ENCODE data around the gene SLC43A2.
A peak's percentile ranks its signal among the peaks of the same experiment; 100 is the strongest.

Gene SLC43A2

DNA sequence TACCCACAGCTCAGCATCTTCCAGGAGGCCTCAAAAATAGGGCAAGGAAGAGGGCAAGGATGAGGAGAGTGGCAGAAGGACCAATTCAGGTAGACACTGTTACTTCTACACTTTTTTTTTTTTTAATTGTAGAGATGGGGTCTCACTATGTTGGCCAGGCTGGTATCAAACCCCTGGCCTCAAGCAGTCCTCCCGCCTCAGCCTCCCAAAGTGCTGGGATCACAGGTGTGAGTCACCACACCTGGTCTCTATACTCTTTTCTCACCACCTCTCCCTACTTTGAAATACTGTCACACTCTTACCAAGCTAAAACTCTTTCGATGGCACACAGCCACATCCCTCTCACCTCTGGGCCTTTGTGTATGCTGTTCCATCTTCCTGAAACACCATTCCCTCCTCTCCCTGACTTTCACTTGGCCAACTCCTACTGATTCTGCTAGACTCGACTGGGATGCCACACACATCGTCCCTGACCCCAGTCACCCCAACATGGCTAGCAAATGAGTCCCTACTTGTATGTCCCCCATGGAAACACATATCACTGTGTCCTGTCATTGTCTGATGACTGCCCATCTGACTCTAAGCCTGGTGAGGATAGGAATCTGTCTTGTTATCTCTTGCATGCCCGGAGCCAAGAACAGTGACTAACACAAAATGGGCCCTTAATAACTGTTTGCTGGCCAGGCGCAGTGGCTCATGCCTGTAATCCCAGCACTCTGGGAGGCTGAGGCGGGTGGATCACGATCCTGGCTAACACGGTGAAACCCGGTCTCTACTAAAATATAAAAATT is 7.2 kb upstream of the SLC43A2 start:
- H3K4me3 ChIP-seq (ENCODE audit: low read length in 2 of 2): no peak overlapping the region
- H2AK5ac ChIP-seq (ENCODE audit: low read depth, low read length): peak overlapping the region; percentile 90
- no peak overlapping the region for H3K18ac ChIP-seq (ENCODE audit: low read length)
- H2AFZ ChIP-seq (ENCODE audit: low read length): no peak overlapping the region
- no peak overlapping the region for H4K91ac ChIP-seq (ENCODE audit: low read depth, low read length, poor library complexity)
- no peak overlapping the region for H2BK12ac ChIP-seq (ENCODE audit: low read length)
- no CpG with 5 or more reads among the region's 10 CpGs for WGBS, 2 donors (ENCODE audit: extremely low coverage in 2 of 2, insufficient read length in 2 of 2, insufficient replicate concordance in 1 of 2)
- H4K8ac ChIP-seq (ENCODE audit: low read depth, low read length): no peak overlapping the region
- no peaks in the 10 kb centered on the region for H3K27me3 ChIP-seq (ENCODE audit: control insufficient read depth in 3 of 3, insufficient read depth in 3 of 3, low read depth in 1 of 3, low read length in 3 of 3)
- H2BK15ac ChIP-seq (ENCODE audit: low read length): peak overlapping the region; percentile 96
- no peaks in the 10 kb centered on the region for H3K36me3 ChIP-seq (replicated peaks in 1 of 2; ENCODE audit: control insufficient read depth in 2 of 2, insufficient read depth in 2 of 2, low read length in 2 of 2)
- no peak overlapping the region for H3K4ac ChIP-seq (ENCODE audit: low read length)
- no peaks in the 10 kb centered on the region for H3K79me1 ChIP-seq (ENCODE audit: low read depth, low read length)
- peak overlapping the region; percentile 71 for H3K14ac ChIP-seq (ENCODE audit: low read length)
- H3K23ac ChIP-seq (ENCODE audit: low read depth, low read length, poor library complexity): no peak overlapping the region
- DNase-seq (ENCODE audit: low spot score): no peak
- no peak overlapping the region for H3K27ac ChIP-seq (replicated peaks; ENCODE audit: low read length)
- no peak overlapping the region for H2BK5ac ChIP-seq (ENCODE audit: low read length)
- no peak overlapping the region for H3K9ac ChIP-seq (ENCODE audit: low read depth, low read length, poor library complexity)
- H2BK120ac ChIP-seq (ENCODE audit: low read depth, low read length): no peak overlapping the region
- H3K4me1 ChIP-seq (ENCODE audit: control insufficient read depth in 2 of 2, insufficient read depth in 1 of 2, low read depth in 1 of 2, low read length in 2 of 2): peaks cover 19 to 24% of the 10 kb centered on the region in 2 donors
- no peak overlapping the region for H3K4me2 ChIP-seq (ENCODE audit: insufficient read depth, low read length, poor library complexity, severe bottlenecking)
- no peaks in the 10 kb centered on the region for H3K9me3 ChIP-seq (replicated peaks in 1 of 2; ENCODE audit: control insufficient read depth in 2 of 2, insufficient read depth in 1 of 2, low read depth in 1 of 2, low read length in 2 of 2)

DNA sequence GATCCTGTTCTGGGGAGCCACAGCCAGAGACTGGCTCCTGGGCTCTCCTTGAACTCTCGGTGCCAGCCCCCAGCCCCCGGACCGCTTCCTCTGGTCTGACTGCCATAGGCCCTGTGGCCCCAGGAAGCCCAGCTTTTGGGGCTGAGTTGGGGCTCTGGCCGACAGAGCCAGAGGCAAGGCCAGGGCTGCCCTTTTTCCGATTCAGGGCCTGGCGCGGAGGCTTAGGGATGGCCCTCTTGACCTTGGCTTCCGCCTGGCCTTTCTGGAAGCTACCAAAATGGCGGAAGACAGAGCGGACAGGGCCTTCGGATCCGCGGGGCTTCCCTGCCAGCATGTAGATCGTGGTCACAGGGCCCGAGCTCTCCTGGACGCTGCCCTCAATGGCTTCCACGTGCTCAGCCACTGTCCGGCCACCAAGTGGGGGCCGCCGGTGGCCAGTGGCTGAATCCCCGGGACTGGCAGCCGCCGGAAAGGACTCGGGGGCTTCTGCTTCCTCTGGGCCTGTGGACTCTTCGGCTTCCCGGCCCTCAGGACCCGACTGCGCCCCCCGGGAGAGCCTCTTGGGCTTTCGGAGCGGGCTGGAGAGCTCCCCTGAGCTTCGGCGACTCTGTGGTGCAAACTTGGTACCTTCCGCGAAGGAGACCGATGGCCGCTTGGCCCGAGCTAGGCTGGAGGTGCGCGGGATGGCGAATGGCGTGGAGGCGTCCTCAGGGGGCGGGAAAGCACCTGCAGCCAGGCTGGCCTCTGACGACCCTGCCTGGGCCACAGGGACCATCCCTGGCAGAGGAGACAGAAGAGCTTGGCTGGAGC is 6.4 kb upstream of the SLC43A2 start:
- peak overlapping the region; percentile 53 for H2BK5ac ChIP-seq (ENCODE audit: low read length)
- H3K79me1 ChIP-seq (ENCODE audit: low read depth, low read length): no peaks in the 10 kb centered on the region
- H2AK5ac ChIP-seq (ENCODE audit: low read depth, low read length): peak overlapping the region; percentile 90
- H4K8ac ChIP-seq (ENCODE audit: low read depth, low read length): peak overlapping the region; percentile 65
- peaks cover 0 to 5% (median 0%) of the 10 kb centered on the region in 3 experiments for H3K27me3 ChIP-seq (ENCODE audit: control insufficient read depth in 3 of 3, insufficient read depth in 3 of 3, low read depth in 1 of 3, low read length in 3 of 3)
- peak overlapping the region; percentile 76 for H3K18ac ChIP-seq (ENCODE audit: low read length)
- no peak for DNase-seq (ENCODE audit: low spot score)
- H3K9me3 ChIP-seq (replicated peaks in 1 of 2; ENCODE audit: control insufficient read depth in 2 of 2, insufficient read depth in 1 of 2, low read depth in 1 of 2, low read length in 2 of 2): no peaks in the 10 kb centered on the region
- no peak overlapping the region for H2BK120ac ChIP-seq (ENCODE audit: low read depth, low read length)
- peak overlapping the region; percentile 94 for H2BK12ac ChIP-seq (ENCODE audit: low read length)
- H3K4ac ChIP-seq (ENCODE audit: low read length): peak overlapping the region; percentile 89
- H3K4me1 ChIP-seq (ENCODE audit: control insufficient read depth in 2 of 2, insufficient read depth in 1 of 2, low read depth in 1 of 2, low read length in 2 of 2): peaks cover 17 to 22% of the 10 kb centered on the region in 2 donors
- H3K4me2 ChIP-seq (ENCODE audit: insufficient read depth, low read length, poor library complexity, severe bottlenecking): peak overlapping the region; percentile 18
- no peak overlapping the region for H2AFZ ChIP-seq (ENCODE audit: low read length)
- no peak overlapping the region for H4K91ac ChIP-seq (ENCODE audit: low read depth, low read length, poor library complexity)
- H3K14ac ChIP-seq (ENCODE audit: low read length): peak overlapping the region; percentile 71
- no peaks in the 10 kb centered on the region for H3K36me3 ChIP-seq (replicated peaks in 1 of 2; ENCODE audit: control insufficient read depth in 2 of 2, insufficient read depth in 2 of 2, low read length in 2 of 2)
- no peak overlapping the region for H3K27ac ChIP-seq (replicated peaks; ENCODE audit: low read length)
- no peak overlapping the region for H3K9ac ChIP-seq (ENCODE audit: low read depth, low read length, poor library complexity)
- no peak overlapping the region for H3K4me3 ChIP-seq (ENCODE audit: low read length in 2 of 2)
- no peak overlapping the region for H3K23ac ChIP-seq (ENCODE audit: low read depth, low read length, poor library complexity)
- no CpG with 5 or more reads among the region's 45 CpGs for WGBS, 2 donors (ENCODE audit: extremely low coverage in 2 of 2, insufficient read length in 2 of 2, insufficient replicate concordance in 1 of 2)
- H2BK15ac ChIP-seq (ENCODE audit: low read length): peak overlapping the region; percentile 96

- Histone ChIP-seq H3K27ac (replicated peaks; ENCODE audit: low read length) (no peak overlapping the region), H2BK12ac (ENCODE audit: low read length) (no peak overlapping the region), H2BK120ac (ENCODE audit: low read depth, low read length) (no peak overlapping the region), H3K4me2 (ENCODE audit: insufficient read depth, low read length, poor library complexity, severe bottlenecking) (no peak overlapping the region), H3K4me3 (ENCODE audit: low read length in 2 of 2) (no peak overlapping the region), H3K36me3 (replicated peaks in 1 of 2; ENCODE audit: control insufficient read depth in 2 of 2, insufficient read depth in 2 of 2, low read length in 2 of 2) (peaks cover 0 to 17% of the 10 kb centered on the region in 2 donors), H3K18ac (ENCODE audit: low read length) (no peak overlapping the region), H4K8ac (ENCODE audit: low read depth, low read length) (no peak overlapping the region), H4K91ac (ENCODE audit: low read depth, low read length, poor library complexity) (no peak overlapping the region), H3K4ac (ENCODE audit: low read length) (no peak overlapping the region), H3K4me1 (ENCODE audit: control insufficient read depth in 2 of 2, insufficient read depth in 1 of 2, low read depth in 1 of 2, low read length in 2 of 2) (peaks cover 9 to 19% of the 10 kb centered on the region in 2 donors), H3K79me1 (ENCODE audit: low read depth, low read length) (no peaks in the 10 kb centered on the region), H3K9me3 (replicated peaks in 1 of 2; ENCODE audit: control insufficient read depth in 2 of 2, insufficient read depth in 1 of 2, low read depth in 1 of 2, low read length in 2 of 2) (no peaks in the 10 kb centered on the region), H2AFZ (ENCODE audit: low read length) (no peak overlapping the region), H3K14ac (ENCODE audit: low read length) (no peak overlapping the region), H3K27me3 (ENCODE audit: control insufficient read depth in 3 of 3, insufficient read depth in 3 of 3, low read depth in 1 of 3, low read length in 3 of 3) (peaks cover 0 to 11% (median 0%) of the 10 kb centered on the region in 3 experiments), H2BK5ac (ENCODE audit: low read length) (no peak overlapping the region), H3K9ac (ENCODE audit: low read depth, low read length, poor library complexity) (no peak overlapping the region), H2BK15ac (ENCODE audit: low read length) (peak overlapping the region; percentile 19), H2AK5ac (ENCODE audit: low read depth, low read length) (no peak overlapping the region), H3K23ac (ENCODE audit: low read depth, low read length, poor library complexity) (no peak overlapping the region)
- no CpG with 5 or more reads among the region's 4 CpGs for WGBS, 2 donors (ENCODE audit: extremely low coverage in 2 of 2, insufficient read length in 2 of 2, insufficient replicate concordance in 1 of 2)
- DNase-seq (ENCODE audit: low spot score): no peak
Observed at GRCh38 chr17:1630662-1631061, 2.0 kb upstream of the SLC43A2 start.
